Fibroblast of skin of right biceps (primary cell): ENCODE measurements around the gene FAM20C.
A peak's percentile ranks its signal among the peaks of the same experiment; 100 is the strongest.
"Not testable (repeated sequence)": the region's sequence is repeated elsewhere in the genome, so short reads cannot be mapped to it uniquely, and the experiment has no call there.

Experiments used
- DNase-seq: peaks from one replicate; pipeline ENCODE4 v3.0.0-alpha.2; 2013

Gene FAM20C

DNA sequence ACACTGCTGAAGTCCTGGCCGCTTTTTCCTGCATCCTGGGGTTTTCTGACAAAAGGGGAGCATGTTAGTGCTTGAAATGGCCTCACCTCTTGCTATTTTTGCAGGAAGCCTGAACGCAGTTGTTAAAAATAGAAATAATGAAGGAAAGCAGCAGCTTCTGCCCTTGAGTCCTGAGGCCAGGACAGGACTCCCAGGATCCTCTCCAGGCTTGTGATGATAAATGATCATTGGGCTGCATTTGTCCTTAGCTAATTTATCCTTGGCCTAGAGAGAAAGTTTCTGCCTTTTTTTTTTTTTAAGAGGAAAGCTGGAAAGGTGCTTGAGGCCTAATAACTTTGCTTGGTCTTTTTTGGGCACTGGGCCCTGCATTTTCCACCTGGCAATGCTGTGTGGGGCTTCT lies 17.7 kb upstream of the FAM20C start:
- DNase-seq, result no peak

DNA sequence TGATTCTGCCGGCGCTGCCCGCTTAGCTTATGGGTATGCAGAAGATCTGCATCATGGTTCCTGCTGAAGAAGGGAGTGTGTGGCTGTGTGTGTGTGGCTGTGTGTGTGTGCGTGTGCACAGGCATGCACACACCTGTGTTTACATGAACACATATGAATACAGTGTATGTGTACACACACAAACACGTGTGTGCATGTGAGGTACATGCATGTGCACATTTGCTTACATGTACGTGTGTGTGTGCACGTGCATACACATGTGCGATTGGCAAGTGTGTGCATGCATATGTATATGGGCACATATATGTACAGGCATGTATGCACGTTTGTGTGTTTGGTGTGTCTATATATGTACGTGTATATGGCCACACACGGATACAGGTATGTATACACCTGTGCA lies 16.4 kb upstream of the FAM20C start:
- DNase-seq, result no peak

DNA sequence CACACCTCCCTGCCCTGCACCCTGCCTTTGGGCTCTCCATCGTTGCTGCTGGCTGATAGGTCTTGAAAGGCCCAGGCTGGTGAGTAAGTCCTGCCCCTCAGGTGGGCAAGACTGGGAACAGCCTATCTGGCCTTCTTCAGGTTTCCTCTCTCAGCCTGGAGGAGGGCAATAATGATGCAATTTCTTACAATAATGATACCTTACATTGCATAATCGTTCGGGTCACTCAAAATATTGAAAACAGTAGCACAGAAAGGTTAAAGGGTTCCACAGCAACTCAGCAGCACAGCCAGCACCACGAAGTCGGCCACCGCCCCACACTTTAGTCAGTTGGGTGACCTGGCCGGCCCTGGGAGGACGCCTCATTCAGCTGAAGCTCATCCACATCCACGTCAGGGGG lies 16.0 kb upstream of the FAM20C start:
- DNase-seq, result no peak

DNA sequence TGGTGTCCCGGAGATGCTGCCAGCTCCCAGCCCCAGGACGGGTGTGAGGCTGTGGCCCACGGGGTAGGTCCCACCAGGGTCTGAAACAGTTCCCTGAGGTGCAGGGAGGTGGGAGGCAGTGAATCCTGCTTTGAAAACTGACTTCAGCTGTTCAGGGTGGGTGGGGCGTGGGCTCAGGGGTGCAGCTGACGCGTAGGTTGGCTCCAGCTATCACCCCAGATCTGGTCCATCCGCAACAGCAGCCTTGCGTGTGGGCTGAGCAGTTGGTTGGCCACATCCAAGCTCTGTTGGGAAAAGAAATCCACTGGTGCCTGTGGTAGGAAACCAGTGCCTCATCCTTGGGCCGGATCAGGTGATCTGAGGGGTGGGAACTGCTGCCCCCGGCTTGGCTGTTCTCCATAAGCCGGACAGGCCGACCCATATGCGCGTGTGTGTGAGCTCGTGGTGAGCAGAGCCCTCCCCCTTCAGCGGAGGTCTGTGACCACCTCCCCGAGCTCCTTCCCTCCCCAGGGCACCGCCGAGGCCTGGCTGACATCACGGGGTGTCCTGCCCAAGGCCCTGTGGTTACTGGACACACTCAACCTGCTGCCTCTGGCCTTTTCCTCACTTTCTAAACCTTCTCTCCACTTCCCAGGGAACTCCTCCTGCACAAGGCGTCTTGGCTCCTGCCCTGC lies 15.4 kb upstream of the FAM20C start:
- no peak for DNase-seq

DNA sequence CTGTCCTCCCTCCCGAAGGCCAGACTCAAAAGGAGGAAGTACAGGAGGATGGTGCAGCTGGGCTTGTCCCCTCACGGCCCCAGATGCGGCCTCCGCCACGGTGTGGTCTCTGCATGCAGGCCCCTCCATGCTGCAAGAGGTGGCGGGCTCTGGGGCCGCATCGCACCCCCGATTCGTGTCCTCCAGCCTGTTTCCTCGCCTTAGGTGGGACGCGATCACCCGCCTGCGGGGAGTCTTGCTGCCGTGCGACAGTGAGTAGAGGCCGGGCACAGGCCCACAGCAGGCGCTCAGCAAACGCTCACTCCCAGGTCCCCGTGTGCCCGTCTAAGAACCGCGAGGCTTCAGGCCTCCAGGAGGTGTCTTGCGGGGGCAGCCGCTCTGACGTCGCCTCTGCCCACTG lies 13.9 kb upstream of the FAM20C start:
- DNase-seq, result no peak

DNA sequence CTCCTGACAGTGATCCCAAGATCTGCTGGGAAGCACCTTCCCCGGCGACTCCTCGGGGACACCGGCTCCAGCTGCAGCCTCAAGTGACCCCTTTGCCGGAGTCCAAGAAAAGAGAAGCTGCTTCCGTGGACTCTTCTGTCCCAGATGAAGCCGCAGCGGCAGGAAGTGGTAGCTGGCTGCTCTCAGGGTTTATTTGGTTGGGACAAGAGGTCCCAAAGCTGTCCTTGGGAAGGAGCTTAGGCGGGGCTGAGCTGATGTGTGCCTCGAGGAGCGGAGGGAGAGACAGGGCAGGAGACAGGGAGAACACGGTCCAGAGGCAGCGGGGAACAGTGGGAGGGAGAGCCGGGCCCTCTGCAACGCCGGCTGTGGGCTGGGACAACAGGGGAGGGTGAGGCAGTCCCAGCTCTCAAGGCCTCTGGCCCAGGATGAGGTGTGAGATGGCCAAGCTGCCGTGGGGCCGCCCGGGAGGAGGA lies 13.1 kb upstream of the FAM20C start:
- DNase-seq, result no peak

DNA sequence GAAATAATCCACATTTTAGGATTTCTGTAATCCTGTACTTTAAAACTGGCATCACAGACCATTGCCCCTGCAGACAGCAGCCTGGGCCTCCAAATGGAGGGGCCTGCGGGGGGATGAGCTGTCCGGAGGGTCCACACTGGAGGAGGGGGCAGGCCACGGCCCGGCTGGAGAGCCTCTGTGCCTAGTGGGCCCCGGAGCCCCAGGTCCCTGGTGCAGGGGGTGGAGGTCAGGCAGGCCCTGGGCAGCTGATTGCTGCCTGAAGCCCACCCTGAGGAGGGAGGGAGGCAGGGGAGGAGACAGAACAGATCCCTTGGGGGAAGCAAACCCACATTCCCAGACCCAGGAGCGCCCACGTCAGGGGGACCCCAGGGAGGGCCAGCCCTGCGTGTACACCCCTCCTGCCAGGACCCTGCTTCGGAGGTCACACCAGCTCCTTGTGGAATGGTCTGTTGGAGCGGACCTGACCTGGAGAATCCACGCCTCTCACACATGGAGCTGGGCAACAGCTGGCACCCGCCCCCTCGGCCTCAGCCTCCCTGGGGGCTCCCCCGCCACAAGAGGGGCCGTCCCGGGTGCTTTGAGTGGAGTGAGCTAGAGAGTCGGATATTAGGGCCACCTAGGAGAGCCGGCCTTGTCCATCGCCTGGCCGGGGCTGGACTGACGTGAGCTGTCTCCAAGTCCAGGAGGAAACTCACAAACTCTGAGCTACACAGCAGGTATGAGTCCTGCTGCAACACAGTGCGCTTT lies 12.2 kb upstream of the FAM20C start:
- DNase-seq, result no peak

DNA sequence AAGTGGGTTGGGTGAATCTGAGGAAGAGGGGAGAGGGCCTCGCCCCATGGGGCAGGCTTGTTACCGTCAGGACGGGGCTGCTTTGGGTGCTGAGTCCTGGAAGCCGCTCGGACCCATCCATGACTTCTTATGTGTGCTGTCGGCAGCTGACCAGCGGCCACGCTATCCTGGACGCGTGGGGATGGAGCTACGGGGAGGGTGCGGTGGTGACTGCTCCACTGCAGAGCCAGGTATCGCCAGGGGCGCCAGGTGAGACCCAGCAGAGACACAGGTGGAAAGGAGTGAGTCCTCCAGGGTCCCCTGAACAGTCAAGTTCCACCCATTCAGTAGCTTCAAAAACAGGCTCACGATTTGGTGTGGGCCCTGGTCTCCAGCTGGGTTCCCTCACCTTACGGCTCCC lies 10.6 kb upstream of the FAM20C start:
- no peak for DNase-seq

DNA sequence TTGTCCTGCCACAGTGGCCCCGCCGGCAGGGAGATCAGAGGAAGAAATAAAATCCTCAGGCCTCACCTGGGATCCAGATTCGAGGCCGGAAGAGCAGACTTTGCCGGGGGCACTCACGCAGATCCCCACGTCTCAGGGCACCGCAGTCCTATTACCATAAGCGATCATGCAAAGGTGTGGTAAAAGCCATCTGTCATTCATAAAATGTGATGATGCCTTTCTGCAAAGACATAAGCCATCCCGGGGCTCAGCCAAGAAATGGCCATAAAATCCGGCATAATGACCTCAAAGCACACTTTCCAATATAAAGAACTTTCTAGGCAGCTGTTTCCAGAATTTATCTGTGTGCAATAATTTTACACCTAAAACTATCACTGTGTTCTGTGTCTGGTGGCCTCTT lies 9.9 kb upstream of the FAM20C start:
- not testable (repeated sequence) for DNase-seq

DNA sequence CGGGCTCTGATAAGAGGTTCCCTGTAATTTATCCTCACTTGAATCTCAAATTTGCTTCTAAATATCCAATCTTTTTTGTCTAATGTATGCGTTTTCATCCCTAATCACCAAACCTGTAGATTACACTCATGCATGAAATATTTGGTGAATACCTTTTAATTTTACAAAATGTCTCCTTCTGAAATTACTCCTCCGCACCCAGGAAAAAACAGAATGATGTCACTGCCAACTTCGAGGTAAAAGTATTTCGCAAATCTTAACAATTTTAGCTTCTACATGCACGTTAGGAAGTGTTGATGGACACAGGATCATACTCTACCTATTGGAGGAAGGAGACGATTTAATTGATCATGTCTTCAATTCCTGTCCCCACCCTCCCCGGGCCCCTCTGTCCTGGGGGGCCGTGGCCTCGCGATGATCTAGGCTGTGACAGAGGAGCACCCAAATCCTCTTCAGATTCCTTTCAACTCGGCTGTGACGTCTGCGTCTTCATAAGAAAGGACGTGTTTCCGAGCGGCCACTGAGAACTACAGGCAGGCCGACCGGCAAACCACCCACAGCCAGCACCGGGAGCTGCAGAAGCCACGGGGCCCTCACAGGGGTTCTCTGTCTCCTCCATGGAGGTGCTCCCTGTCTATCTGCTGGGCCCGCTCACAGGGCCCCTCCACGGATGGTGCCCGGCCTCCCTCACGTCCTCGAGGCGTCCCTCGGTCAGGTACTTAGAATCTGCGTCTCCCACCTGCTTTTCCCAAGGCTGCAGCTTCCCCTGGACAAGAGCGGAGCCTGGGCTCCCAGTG lies 8.7 kb upstream of the FAM20C start:
- DNase-seq, result no peak

DNA sequence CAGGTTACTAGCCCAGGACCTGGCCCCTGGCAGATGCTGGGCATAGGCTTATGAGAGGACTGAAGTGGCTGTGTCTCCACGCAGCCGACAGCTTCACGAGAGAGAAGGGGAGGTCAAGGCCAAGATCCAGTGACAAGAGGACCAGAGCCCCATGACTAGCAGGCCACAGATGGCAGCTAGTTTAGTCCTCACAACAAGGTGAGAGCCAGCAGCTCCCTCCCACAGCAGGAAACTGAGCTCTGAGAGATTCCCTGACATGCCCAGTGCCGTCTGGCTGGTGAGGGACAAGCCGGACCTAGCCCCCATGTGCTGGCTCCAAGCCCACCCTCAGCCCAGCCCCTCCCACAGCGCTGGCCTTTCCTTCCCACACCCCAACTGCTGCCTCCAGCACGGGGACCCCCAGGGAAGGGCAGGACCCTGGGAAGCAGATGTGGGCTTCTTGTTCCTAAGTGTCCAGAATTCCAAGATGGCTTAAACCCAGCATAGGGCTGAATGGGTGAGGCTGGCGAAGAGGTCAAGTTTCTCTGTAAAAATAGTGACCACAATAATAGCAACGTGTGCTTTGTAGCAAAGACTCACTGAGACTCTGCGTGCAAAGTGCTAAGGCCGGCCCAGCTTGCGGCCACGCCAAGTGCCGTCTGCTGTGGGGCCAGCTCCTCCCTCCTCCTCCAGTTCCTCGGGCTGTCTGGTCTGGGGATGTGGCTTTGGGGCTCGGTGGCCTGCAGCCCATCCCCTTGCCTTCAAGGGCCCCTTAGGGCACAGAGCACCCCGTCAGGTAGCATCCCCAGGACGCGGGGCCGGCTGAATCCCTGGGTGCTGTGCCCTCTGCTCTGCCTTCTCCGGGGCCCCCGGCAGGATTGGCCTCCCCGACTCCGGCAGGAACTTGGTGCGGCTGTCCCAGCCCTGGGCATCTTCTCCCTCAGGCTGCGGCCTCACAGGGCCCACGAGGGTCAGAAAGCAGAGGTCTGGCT lies 7.8 kb upstream of the FAM20C start:
- no peak for DNase-seq

DNA sequence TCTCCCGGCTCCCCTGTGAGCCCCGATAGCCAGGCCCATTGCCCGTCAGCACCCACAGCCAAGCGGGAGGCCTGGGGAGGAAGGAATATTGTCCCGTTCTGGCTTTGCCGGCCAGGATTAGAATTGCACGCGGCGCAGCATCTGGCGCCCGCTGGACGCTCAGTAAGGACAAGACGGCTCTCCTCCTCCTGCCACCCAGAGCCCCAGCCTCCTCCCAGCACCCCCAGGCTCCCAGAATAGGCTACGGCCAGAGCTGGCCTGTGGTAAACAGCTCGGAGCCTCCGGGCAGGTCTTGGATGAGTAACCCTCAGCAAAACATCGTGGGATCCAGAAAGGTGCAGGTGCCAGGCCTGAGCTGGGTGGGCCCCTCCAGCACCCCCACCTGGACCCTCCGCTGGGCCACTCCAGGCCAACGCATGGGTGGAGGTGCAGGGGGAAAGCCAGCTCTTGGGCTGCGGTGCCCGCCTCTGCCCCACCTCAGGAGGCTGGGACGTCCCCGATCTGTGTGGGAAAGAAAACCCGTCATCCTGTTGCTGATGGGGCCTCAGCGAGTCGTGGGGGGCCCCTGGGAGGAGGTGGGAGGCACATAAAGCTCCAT lies 5.8 kb upstream of the FAM20C start:
- no peak for DNase-seq

DNA sequence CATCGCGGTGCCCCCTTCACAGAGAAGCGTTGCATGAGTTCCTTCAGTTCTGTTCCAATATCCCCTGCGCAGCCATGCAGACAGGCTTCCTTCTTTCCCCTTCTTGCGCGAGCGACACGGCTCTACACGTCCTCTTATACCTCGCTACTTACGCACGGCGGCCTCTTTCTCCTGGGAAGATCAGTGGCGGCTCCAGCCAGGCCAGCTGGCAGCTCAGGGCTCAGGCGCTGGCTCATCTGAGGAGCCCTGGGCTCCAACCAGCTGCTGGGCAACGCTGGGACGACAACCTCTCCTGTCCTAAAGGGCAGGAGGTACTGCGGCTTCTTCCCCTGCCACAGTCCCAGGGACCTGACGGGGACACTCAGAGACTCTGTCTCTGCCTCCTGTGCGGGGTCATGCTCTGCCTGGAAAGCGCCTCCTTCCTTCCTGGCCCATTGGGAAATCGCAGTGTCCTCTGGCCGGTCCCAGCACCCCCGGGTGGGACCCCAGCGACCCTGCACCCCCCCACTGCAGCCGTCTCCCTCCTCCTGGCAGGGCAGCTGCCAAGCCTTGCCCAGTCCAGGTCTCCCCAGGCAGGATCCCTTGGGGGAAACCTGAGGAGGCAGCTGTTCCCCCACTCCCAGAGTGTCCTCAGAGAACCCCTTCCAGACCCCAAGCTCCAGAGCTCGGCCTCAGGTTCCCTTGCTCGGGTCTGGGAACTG lies 5.0 kb upstream of the FAM20C start:
- no peak for DNase-seq

DNA sequence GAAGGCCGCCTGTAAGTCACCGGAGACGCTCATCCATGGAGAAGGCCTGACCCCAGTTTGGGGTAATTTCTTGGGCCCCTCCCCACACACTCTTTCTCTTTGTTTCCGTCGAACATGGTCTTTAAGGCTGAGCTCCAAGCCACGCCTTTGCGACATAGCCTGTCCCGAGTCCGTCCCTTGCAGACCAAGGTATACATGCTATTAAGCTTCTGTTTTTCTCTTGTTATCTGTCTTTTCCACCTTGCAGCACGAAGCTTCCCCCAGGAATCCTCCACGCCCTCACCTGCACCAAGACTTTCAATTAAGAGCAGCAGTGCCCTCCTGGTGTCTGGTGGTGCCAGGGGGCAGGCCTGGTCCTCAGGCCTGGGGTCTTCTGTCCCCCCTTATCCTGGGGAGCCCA lies 4.2 kb upstream of the FAM20C start:
- no peak for DNase-seq

DNA sequence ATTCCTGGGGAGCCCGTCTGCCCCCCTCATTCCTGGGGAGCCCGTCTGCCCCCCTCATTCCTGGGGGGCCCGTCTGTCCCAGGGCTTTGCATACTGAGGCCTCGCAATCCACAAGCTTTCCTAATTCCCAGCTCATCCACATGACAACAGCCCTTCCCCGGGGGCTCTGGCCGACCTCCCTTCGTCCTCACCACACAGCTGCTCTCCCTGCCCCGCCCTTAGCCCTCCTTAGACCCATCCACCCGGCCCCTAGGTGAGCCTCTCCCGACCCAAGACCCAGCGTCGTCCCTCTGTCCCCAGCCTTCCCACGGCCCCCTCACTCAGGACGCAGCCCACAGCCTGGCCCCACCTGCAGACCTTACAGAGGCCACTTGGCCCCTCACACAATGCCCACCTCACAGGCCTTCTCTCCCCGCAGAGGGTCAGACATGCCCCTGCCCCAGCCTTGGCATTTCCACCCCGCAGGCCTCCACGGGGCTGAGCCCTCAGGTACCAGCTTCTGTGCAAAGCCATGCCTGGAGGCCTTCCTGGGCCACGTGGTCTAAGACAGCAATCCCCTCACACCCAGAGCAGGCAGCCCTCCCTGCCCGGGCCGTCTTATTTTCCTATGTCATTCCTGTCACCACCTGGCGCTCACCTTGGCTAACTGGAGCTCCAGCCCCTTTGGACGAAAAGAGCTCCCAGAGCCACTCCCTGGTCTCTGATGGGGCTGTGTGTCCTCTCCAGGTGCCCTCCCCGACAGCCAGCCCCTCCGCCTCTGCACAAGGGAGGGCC lies 3.5 kb upstream of the FAM20C start:
- DNase-seq, result no peak

DNA sequence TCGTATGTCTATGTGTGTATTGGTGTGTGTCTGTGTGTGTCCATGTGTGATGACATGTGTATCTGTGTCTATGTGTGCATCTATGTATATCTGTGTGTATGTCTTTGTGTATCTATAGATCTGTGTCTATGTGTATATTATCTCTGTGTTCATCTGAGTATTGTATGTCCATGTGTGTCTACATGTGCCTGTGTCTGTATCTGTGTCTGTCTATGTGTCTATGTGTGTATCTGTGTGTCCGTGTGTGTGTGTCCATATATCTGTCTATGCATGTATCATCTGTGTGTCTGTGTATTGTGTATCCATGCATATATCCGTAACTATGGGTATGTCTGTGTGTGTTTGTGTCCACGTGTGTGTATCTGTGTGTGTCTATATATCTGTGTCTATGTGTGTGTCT lies 2.7 kb upstream of the FAM20C start:
- DNase-seq, result no peak

DNA sequence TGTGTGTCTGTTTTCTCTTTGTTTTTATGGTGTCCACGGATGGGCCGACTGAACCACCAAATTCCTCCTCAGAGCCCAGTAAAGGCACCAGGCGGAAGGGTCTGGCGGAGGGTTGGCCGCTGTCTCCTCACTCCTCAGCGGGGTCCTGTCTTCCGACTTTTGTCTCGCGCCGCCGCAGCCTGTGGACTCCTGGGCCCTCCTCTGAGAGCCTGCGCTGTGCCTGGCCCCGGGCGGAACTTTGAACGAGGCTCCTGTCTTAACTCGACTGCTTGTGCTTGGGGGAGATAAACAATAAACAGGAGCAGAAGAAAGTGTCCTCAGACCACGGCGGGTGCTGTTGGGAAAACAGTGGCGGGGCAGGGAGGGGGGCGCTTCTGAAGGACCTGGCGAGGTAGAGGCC lies 2.2 kb upstream of the FAM20C start:
- DNase-seq, result no peak

DNA sequence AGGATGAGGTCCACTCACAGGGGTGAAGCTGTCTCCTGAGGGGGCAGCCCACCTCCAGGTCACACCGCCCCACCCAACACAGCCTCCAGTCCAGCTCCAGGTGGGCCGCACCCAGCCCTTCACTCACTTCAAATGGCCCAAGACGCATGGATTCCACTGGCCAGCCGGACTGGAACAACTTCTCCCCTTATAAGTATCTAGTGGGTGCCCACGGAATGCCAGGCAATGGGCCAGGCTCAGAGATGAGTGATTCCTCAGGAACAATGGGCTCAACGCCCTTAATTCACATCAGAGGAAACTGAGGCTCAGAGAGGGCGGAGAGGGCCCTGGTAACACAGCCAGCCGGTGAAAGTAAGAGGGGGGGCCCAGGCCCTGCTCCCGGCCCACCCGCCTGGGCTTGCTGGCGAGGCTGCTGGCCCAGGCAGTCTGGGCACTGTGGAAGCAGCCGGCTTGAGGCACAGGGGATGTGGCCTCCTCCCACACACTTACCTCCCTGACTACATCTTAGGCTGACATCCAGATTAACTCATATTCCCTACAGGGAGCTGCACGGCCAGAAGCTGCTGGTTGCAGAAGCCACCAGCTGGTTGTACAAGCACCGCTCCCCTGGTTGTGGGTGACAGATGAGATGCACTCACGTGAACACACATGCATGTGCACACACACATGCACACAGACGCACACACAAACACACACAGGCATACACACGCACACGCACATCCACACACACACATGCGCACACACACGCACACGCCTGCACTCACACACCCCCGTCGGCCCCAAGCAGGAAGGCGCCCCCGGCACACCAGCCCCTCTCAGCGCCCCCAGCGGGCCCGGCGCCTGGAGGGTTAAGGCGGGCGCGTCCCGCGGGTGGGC lies 1.0 kb upstream of the FAM20C start:
- peak; percentile 84 for DNase-seq

DNA sequence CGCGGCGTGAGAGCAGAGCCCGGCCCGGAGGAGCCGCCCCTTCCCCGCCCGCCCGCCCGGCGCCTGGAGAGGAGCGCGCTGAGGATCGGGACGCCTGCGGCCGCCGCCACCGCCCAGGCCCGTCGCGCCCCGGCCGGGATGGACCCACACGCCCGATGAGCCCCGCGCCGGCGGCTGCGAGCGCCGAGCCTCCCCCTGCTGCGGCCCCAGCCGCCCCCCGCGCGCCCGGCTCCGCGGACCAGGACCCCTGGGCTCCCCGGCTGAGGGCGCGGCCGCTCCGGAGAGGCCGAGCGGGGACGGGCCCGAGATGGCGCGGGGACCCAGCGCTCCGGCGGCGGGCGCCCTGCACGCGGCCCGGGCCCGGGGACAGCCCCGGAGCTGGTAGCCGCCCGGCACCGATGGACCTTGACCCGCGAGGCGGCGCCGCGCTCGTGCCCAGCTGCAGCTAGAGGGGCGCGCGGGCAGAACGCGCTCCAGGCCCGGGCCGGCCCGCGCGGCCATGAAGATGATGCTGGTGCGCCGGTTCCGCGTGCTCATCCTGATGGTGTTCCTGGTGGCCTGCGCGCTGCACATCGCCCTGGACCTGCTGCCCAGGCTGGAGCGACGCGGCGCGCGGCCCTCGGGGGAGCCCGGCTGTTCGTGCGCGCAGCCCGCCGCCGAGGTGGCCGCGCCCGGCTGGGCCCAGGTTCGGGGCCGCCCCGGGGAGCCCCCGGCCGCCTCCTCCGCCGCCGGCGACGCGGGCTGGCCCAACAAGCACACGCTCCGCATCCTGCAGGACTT lies 520 bp downstream of the FAM20C start:
- DNase-seq, result no peak
